ENCODE measurements around the gene TMEM242.

Gene TMEM242

GRCh38 chr6:157245436-157245835 is 77.9 kb downstream of the TMEM242 start:
- peak; percentile 75 for DNase-seq

GRCh38 chr6:157244780-157245179 is 78.5 kb downstream of the TMEM242 start:
- no peak for DNase-seq

DNA sequence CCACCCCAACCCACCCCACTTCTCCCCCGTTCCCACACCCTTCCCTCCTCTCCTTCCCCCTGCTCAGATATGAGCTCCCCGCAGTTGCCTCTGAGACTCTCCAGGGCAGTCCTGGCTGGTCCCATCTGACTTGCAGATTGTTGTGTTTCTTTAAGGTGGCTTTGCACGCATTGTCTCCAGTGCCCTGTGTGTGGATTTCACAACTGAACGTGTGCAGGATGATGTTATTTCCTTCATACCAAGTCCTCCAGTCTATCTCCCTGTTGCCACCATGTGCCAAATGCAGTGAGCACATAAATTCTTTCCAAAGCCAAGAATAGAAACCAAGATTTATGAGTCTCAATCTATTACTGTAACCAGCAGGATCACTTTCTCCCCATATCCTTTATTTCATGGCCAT is 79.1 kb downstream of the TMEM242 start:
- DNase-seq: no peak

DNA sequence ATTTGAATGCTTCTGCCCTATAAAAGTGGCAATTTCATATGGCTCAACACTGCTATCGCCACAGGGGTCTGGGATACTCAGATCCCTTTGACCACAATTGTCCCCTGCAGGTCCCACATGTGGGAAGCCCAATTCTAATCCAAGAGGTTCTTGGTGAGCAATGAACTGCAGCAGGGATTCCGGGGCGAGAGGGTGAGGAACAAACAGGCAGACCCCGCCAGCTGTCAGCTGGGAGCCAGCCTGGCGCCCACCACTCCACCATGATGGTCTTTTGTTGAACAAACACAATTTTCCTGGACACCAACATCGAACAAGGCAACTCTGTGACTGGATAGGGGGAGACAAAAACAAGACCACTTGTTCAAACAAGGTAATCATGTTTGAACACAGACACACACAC is 80.5 kb downstream of the TMEM242 start:
- no peak for DNase-seq

GRCh38 chr6:157240960-157241311 is 82.4 kb downstream of the TMEM242 start:
- DNase-seq: no peak

- peak; percentile 72 for DNase-seq
Measured at GRCh38 chr6:157240059-157240959, 83.0 kb downstream of the TMEM242 start.

GRCh38 chr6:157239671-157240058 is 83.7 kb downstream of the TMEM242 start:
- no peak for DNase-seq
